Astrocyte of the cerebellum (primary cell): ENCODE results near the gene TEX9.
"Not testable (repeated sequence)": the region's sequence is repeated elsewhere in the genome, so short reads cannot be mapped to it uniquely, and the experiment has no call there.

ENCODE experiments used
- DNase-seq: peaks from one replicate; pipeline ENCODE4 v3.0.0-alpha.2; 2011; ENCODE audit warnings: low read depth
- H3K4me3 ChIP-seq: 2 replicates; pipeline ENCODE4 v1.5.1; 2011; ENCODE audit warnings: mild to moderate bottlenecking, low read depth, low read length, moderate library complexity
- CTCF ChIP-seq: IDR thresholded peaks from 2 replicates; pipeline ENCODE4 v1.5.1; 2012; ENCODE audit warnings: low read length, low read depth, moderate library complexity, mild to moderate bottlenecking; ENCODE audit errors: missing control alignments
- in situ Hi-C: cut with HindIII; loops from 2 replicates; pipeline ENCODE4 v1.10.0; 2017; ENCODE audit warnings: low sequenced_read_pairs

Gene TEX9

GRCh38 chr15:56383010-56383409, 17.8 kb downstream of the TEX9 start:
- no peak overlapping the region for H3K4me3 ChIP-seq
- in situ Hi-C loops = no loop called here
- TF ChIP-seq CTCF = no peak
- DNase-seq = no peak

- no peak overlapping the region for H3K4me3 ChIP-seq
- no peak for DNase-seq
- in situ Hi-C loops = no loop called here
- TF ChIP-seq CTCF = no peak
Measured at GRCh38 chr15:56385908-56386307, 20.7 kb downstream of the TEX9 start.

- no peak for DNase-seq
- no peak for TF ChIP-seq CTCF
- in situ Hi-C loops = no loop called here
- no peak overlapping the region for H3K4me3 ChIP-seq
Measured at GRCh38 chr15:56390739-56391267, 25.6 kb downstream of the TEX9 start.

- DNase-seq = no peak
- H3K4me3 ChIP-seq = no peak overlapping the region
- TF ChIP-seq CTCF = no peak
- in situ Hi-C loops = no loop called here
Measured at GRCh38 chr15:56393277-56393676, 28.1 kb downstream of the TEX9 start.

- DNase-seq = no peak
- in situ Hi-C loops = no loop called here
- no peak overlapping the region for H3K4me3 ChIP-seq
- TF ChIP-seq CTCF = no peak
Measured at GRCh38 chr15:56394909-56395308, 29.7 kb downstream of the TEX9 start.

- DNase-seq, H3K4me3 ChIP-seq, in situ Hi-C loops: not testable (repeated sequence)
Measured at GRCh38 chr15:56397325-56397724, 32.1 kb downstream of the TEX9 start.

- H3K4me3 ChIP-seq, in situ Hi-C loops, DNase-seq: not testable (repeated sequence)
Measured at GRCh38 chr15:56399209-56399608, 34.0 kb downstream of the TEX9 start.

- no peak for DNase-seq
- in situ Hi-C loops = no loop called here
- no peak overlapping the region for H3K4me3 ChIP-seq
- no peak for TF ChIP-seq CTCF
Measured at GRCh38 chr15:56410721-56411120, 45.5 kb downstream of the TEX9 start.
